Panc1 (cell line): ENCODE results near the gene AOC2. TPM values are rescaled to one million over a fixed set of nuclear protein-coding genes. Genes with fewer than 3 reads are reported as not detected.

Experiments used
- ATAC-seq: fragments of 200-7000 bp; cut with Tn5 transposase; 2 replicates; pipeline ENCODE4 v1.9.1; 2020; ENCODE audit warnings: mild to moderate bottlenecking, moderate library complexity
- BruUV-seq: library from RNA; stranded (reverse); fragments of 400-500 nt; replicated peaks from 2 replicates; lab custom pipeline; 2021; lab: Mats Ljungman, UMichigan
- CTCF ChIA-PET: fragments of 300-600 bp; sonication (Branson Sonifier 250); formaldehyde crosslinking; loops from one replicate; lab custom pipeline; 2022; ENCODE audit warnings: antibody characterized with exemption; lab: Charles Lee
- POLR2A ChIA-PET: fragments of 300-600 bp; sonication (Branson Sonifier 250); formaldehyde crosslinking; loops from one replicate; lab custom pipeline; 2022; ENCODE audit warnings: antibody characterized with exemption; lab: Charles Lee
- DNase-seq: peaks from one replicate; pipeline ENCODE4 v3.0.0-alpha.2; 2010; ENCODE audit warnings: low read depth, low spot score
- H3K27ac ChIP-seq: 2 replicates; pipeline ENCODE4 v1.5.1; 2011; ENCODE audit warnings: mild to moderate bottlenecking, low read length, inconsistent platforms
- H3K27me3 ChIP-seq: fragments of 200-500 bp; sonication (Bioruptor generic); 2 replicates; pipeline ENCODE4 v1.6.0; 2014; ENCODE audit warnings: low read length, inconsistent platforms; ENCODE audit not compliant: control insufficient read depth, insufficient read depth
- H3K36me3 ChIP-seq: fragments of 200-500 bp; sonication (Bioruptor generic); 2 replicates; pipeline ENCODE4 v1.5.1; 2014; ENCODE audit warnings: inconsistent platforms, mild to moderate bottlenecking, low read length, moderate library complexity; ENCODE audit not compliant: control insufficient read depth, insufficient read depth
- H3K4me1 ChIP-seq: 2 replicates; pipeline ENCODE4 v1.5.1; 2011; ENCODE audit warnings: inconsistent platforms, mild to moderate bottlenecking, low read length, moderate library complexity; ENCODE audit not compliant: control insufficient read depth, insufficient read depth
- H3K4me3 ChIP-seq, 2 experiments: 2 replicates each; pipeline ENCODE4 v1.5.1; 2011 to 2012; ENCODE audit warnings: low read depth in 2 of 2, low read length in 2 of 2, mild to moderate bottlenecking in 2 of 2, inconsistent platforms in 1 of 2, moderate library complexity in 1 of 2
- H3K9me3 ChIP-seq: fragments of 200-500 bp; sonication (Bioruptor generic); 2 replicates; pipeline ENCODE4 v1.5.1; 2014; ENCODE audit warnings: low read depth, mild to moderate bottlenecking, inconsistent platforms, low read length, moderate library complexity; ENCODE audit not compliant: control insufficient read depth, insufficient read depth
- POLR2AphosphoS5 ChIP-seq: IDR thresholded peaks from 2 replicates; pipeline ENCODE4 v1.6.1; 2012; ENCODE audit warnings: mild to moderate bottlenecking, low read depth, low read length, moderate library complexity
- SIN3A ChIP-seq: IDR thresholded peaks from 2 replicates; pipeline ENCODE4 v1.6.1; 2012; ENCODE audit warnings: low read depth, mild to moderate bottlenecking, low read length, moderate library complexity, borderline replicate concordance; ENCODE audit not compliant: insufficient read depth
- TCF7L2 ChIP-seq: IDR thresholded peaks from 2 replicates; pipeline ENCODE4 v1.6.1; 2011; ENCODE audit warnings: mild to moderate bottlenecking, low read depth, low read length, inconsistent platforms
- in situ Hi-C: cut with HindIII; loops from 2 replicates; pipeline ENCODE4 v1.10.0; 2016; ENCODE audit warnings: low sequenced_read_pairs, low pct_unique_long_range_greater_than_20kb
- intact Hi-C: fragments of 100-400 bp; cut with micrococcal nuclease; formaldehyde crosslinking; loops from one replicate; pipeline ENCODE4 v1.10.0; 2022; ENCODE audit not compliant: unreplicated experiment
- total RNA-seq: library from RNA; stranded (reverse); gene quantifications from one replicate; pipeline ENCODE4 v1.2.1, GENCODE V29; 2021; ENCODE audit not compliant: unreplicated experiment
- TF ChIP-seq, protein P1 (sequence below), 2 experiments: IDR thresholded peaks; 2 replicates each; pipeline ENCODE4 v1.6.1; 2011 to 2012; ENCODE audit warnings: low read depth in 2 of 2, control low read depth in 1 of 2, low read length in 1 of 2, mild to moderate bottlenecking in 1 of 2, moderate library complexity in 1 of 2; ENCODE audit not compliant: insufficient read depth in 1 of 2
- TF ChIP-seq, protein P2 (sequence below): fragments of 450-650 bp; IDR thresholded peaks from 2 replicates; pipeline ENCODE4 v1.5.1; 2017; ENCODE audit warnings: mild to moderate bottlenecking

AOC2 gene
- total RNA-seq, 1 experiment from 2014 or later = 0.85 TPM

DNA sequence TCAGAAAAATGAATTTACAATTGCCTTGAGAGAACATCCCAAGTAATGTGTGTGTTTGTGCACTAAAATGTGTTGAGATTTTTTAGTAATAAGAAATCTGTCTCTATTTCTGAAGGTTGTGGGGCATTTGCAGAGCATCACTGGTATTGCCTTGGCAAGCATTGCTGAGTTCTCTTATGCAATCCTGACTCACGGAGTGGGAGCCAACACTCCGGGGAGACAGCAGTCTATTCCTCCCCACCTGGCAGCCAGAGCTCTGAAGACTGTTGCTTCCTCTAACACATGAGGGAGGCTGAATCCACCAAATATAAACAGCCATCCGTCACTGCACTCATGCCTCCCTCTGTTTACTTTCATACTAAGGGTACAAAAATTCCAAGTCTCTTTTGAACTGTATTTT is 35.1 kb upstream of the AOC2 start:
- no peaks in the 10 kb centered on the region for H3K27me3 ChIP-seq
- H3K27ac ChIP-seq = no peak overlapping the region
- H3K36me3 ChIP-seq = peaks cover 3% of the 10 kb centered on the region; the same call in 1 of the 2 replicates
- no peaks in the 10 kb centered on the region; the same call in 1 of the 2 replicates for H3K4me1 ChIP-seq
- TF ChIP-seq, protein P1, sequence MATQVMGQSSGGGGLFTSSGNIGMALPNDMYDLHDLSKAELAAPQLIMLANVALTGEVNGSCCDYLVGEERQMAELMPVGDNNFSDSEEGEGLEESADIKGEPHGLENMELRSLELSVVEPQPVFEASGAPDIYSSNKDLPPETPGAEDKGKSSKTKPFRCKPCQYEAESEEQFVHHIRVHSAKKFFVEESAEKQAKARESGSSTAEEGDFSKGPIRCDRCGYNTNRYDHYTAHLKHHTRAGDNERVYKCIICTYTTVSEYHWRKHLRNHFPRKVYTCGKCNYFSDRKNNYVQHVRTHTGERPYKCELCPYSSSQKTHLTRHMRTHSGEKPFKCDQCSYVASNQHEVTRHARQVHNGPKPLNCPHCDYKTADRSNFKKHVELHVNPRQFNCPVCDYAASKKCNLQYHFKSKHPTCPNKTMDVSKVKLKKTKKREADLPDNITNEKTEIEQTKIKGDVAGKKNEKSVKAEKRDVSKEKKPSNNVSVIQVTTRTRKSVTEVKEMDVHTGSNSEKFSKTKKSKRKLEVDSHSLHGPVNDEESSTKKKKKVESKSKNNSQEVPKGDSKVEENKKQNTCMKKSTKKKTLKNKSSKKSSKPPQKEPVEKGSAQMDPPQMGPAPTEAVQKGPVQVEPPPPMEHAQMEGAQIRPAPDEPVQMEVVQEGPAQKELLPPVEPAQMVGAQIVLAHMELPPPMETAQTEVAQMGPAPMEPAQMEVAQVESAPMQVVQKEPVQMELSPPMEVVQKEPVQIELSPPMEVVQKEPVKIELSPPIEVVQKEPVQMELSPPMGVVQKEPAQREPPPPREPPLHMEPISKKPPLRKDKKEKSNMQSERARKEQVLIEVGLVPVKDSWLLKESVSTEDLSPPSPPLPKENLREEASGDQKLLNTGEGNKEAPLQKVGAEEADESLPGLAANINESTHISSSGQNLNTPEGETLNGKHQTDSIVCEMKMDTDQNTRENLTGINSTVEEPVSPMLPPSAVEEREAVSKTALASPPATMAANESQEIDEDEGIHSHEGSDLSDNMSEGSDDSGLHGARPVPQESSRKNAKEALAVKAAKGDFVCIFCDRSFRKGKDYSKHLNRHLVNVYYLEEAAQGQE (IDR thresholded peaks at IDR 0.05; ENCODE audit: insufficient read depth in 1 of 2, low read depth in 2 of 2, low read length in 1 of 2) = no peak
- TF ChIP-seq TCF7L2 (no peak), POLR2AphosphoS5 (no peak), SIN3A (no peak)
- TF ChIP-seq, protein P2, sequence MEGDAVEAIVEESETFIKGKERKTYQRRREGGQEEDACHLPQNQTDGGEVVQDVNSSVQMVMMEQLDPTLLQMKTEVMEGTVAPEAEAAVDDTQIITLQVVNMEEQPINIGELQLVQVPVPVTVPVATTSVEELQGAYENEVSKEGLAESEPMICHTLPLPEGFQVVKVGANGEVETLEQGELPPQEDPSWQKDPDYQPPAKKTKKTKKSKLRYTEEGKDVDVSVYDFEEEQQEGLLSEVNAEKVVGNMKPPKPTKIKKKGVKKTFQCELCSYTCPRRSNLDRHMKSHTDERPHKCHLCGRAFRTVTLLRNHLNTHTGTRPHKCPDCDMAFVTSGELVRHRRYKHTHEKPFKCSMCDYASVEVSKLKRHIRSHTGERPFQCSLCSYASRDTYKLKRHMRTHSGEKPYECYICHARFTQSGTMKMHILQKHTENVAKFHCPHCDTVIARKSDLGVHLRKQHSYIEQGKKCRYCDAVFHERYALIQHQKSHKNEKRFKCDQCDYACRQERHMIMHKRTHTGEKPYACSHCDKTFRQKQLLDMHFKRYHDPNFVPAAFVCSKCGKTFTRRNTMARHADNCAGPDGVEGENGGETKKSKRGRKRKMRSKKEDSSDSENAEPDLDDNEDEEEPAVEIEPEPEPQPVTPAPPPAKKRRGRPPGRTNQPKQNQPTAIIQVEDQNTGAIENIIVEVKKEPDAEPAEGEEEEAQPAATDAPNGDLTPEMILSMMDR = no peak
- no peaks in the 10 kb centered on the region for H3K9me3 ChIP-seq
- ChIA-PET CTCF (no interaction called here), POLR2A (interaction anchor here (0.6 kb wide), 1 partner anchor 174 kb away, joined by 7 read pairs; no protein-coding TSS in a partner anchor)
- no peak overlapping the region for H3K4me3 ChIP-seq
- intact Hi-C loops = no loop called here
- DNase-seq (no peak), ATAC-seq (no peak)
- no TSS peak for BruUV-seq
- in situ Hi-C loops = no loop called here

DNA sequence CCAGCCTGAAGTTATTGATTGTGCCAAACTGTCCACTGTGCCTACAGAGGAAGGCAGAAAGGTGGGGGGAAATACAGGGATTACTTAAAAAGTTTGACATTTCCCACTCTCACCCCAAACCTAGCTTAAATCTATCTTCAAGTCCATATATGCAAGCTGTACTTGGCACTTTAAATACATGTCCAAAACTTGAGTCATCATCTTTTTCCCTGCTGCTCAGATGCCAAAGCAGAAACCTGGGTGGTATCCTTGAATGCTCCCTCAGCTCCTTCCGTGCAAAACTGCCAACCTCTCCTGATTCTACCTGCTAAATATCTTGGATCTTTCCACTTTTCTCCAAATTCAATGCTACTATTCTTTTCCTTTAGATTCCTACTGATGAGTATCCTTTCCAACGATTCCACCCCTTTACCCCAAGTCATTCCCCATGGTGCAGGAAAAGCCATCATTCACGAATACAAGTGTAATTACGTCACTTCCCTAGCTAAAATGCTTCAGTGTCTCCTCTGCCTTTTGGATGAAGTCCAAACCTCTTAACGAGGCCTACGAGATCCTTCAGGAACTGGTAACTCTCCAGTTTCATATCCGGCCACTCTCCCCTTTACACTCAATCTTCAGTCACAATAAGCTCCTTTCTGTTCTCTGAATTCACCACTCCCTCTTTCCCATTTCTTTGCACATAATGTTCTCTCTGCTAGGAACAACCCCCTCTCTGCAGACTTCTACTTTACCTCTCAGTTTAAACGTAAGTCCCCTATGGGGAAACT is 29.6 kb upstream of the AOC2 start:
- ATAC-seq (no peak), DNase-seq (no peak)
- Histone ChIP-seq H3K36me3 (peaks cover 7% of the 10 kb centered on the region), H3K4me1 (no peaks in the 10 kb centered on the region), H3K9me3 (no peaks in the 10 kb centered on the region), H3K27ac (no peak overlapping the region), H3K4me3 (no peak overlapping the region), H3K27me3 (no peaks in the 10 kb centered on the region)
- intact Hi-C loops = no loop called here
- TF ChIP-seq, protein P2 = no peak
- TF ChIP-seq, protein P1 (IDR thresholded peaks at IDR 0.05; ENCODE audit: insufficient read depth in 1 of 2, low read depth in 2 of 2, low read length in 1 of 2) = no peak
- no peak for TF ChIP-seq POLR2AphosphoS5
- no peak for TF ChIP-seq TCF7L2
- TF ChIP-seq SIN3A = no peak
- ChIA-PET POLR2A (no interaction called here), CTCF (interaction anchor here (0.5 kb wide), 1 partner anchor 82 kb away, joined by 9 read pairs; no protein-coding TSS in a partner anchor)
- in situ Hi-C loops = no loop called here
- BruUV-seq = no TSS peak
